ENCODE results near the gene RNF186.

DNA sequence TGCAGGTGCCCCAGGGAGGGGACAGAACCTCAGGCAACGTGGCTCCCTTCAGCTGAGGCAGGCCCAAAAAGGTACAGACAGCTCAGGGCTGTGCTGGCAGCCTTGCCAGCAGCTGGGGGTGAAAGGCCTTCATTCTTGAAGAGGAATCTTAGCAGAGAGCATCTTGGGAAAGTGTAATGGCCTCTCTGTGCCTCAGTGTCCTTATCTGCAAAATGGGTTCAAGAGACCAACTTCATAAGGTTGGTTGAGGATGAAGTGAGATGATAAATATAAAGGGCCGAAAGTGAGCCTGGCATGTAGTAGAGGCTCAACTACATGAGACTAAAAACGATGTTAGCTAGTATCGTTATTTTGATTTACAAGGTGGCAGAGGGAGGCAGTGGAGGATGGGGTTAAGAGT is 41.6 kb downstream of the RNF186 start:
- TF ChIP-seq, protein P1, sequence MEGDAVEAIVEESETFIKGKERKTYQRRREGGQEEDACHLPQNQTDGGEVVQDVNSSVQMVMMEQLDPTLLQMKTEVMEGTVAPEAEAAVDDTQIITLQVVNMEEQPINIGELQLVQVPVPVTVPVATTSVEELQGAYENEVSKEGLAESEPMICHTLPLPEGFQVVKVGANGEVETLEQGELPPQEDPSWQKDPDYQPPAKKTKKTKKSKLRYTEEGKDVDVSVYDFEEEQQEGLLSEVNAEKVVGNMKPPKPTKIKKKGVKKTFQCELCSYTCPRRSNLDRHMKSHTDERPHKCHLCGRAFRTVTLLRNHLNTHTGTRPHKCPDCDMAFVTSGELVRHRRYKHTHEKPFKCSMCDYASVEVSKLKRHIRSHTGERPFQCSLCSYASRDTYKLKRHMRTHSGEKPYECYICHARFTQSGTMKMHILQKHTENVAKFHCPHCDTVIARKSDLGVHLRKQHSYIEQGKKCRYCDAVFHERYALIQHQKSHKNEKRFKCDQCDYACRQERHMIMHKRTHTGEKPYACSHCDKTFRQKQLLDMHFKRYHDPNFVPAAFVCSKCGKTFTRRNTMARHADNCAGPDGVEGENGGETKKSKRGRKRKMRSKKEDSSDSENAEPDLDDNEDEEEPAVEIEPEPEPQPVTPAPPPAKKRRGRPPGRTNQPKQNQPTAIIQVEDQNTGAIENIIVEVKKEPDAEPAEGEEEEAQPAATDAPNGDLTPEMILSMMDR (IDR thresholded peaks at IDR 0.05): no peak
- TF ChIP-seq POLR2A (IDR thresholded peaks at IDR 0.05): no peak

Measured in gastroesophageal sphincter (tissue), 3 donors.